HS-27A (cell line): Measurements from ENCODE around the gene OIP5.
"Not testable (repeated sequence)": the region's sequence is repeated elsewhere in the genome, so short reads cannot be mapped to it uniquely, and the experiment has no call there.

Experiments used
- DNase-seq: peaks from one replicate; pipeline ENCODE4 v3.0.0-alpha.2; 2012; ENCODE audit warnings: low read depth, missing footprints

Gene OIP5

DNA sequence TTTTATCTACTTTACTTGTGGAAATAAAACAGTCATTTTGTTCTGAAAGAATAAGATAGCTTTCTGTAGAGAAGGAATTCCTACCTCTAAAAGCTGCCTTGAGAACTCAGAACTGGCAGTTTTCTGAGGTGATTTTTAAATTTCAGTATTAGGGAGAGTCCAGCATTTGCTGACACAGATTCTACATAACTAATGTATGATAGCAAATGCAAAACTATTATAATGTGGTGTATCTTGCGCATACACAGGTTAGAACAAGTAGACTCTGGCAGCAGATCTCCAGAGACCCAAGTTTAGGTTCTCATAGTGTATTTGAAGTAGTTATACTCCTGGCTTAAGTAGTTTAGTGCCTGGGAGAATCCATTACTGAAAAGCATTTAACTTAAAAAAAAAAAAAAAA, 30.8 kb downstream of the OIP5 start:
- no peak for DNase-seq

DNA sequence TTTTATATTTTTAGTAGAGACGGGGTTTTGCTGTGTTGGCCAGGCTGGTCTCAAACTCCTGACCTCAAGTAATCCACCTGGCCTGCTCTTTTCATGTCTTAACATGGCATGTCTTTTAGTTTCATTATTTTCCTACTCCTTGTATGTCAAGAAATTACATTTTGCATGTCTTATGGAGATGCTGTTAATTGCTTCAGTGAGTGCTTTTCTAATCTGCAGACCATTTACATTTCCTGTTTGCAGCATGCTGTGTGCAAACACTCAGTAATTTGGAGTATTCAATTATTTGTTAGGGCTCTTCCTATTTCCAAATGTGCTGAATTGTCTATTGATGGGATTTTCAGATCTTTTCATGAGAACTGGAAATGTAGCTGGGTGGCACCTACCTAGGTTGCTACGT, 31.3 kb downstream of the OIP5 start:
- DNase-seq = not testable (repeated sequence)

DNA sequence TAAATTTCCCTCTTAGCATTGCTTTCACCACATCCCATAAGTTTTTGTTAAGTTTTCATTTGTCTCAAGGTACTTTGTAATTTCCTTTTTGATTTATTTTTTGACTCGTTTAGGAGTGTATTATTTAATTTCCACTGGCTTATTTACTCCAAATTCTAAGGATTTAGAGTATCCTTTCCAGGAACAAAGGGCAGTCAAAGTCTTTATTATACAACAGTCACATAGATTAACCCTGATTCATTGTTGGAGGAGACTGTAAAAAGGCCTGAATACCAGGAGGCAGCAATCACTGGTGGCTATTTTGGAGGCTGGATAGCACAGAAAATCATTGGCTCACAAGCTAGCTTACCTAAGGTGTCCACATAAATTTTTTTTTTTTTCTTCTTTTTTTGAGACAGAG, 39.9 kb downstream of the OIP5 start:
- DNase-seq = no peak

DNA sequence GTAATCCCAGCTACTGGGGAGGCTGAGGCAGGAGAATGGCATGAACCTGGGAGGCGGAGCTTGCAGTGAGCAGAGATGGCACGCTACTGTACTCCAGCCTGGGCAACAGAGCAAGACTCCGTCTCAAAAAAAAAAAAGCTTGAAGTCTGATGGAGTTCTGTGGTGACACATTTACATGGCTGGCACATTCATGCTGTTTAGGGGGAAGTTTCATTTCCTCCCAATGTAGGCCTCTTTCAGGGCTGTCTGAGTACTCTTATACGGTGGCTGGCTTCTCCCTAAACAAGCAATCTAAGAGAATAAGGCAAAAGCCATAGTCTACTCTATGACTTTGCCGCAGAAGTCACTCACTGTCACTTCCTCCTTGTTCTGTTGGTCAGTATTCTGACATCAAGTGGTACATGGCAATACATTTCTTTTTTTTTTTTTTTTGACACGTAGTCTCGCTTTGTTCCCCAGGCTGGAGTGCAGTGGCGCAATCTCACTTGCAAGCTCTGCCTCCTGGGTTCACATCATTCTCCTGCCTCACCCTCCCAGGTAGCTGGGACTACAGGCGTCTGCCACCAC, 41.2 kb downstream of the OIP5 start:
- DNase-seq = no peak

DNA sequence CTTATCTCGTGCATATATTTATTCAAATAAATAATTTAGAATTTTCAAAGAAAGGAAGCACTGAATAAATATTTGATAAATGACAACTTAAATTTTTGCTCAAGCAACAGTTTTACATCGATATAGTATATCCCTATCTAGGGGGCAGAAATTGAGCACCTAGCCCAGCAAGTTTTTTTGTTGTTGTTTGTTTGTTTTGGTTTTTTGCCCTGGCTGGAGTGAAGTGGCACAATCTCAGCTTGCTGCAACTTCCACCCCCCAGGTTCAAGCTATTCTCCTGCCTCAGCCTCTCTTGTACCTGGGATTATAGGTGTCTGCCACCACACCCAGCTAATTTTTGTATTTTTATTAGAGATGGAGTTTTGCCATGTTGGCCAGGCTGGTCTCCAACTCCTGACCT, 42.4 kb downstream of the OIP5 start:
- DNase-seq = no peak

DNA sequence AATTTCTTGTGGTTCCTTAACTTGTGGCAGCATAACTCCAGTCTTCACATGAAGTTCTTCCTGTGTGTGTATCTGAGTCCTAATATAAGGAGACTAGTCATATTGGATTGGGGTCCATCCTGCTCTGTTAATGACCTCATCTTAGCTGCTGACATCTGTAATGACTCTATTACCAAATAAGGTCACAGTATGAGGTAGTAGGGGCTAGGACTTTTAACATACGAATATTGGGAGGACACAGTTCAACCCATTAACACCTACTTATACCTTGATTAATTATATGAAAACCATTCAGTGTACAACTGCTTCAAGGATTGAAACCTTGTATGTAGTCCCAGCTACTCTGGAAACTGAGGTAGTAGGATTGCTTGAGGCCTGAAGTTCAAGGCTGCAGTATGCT, 43.9 kb downstream of the OIP5 start:
- DNase-seq = no peak

DNA sequence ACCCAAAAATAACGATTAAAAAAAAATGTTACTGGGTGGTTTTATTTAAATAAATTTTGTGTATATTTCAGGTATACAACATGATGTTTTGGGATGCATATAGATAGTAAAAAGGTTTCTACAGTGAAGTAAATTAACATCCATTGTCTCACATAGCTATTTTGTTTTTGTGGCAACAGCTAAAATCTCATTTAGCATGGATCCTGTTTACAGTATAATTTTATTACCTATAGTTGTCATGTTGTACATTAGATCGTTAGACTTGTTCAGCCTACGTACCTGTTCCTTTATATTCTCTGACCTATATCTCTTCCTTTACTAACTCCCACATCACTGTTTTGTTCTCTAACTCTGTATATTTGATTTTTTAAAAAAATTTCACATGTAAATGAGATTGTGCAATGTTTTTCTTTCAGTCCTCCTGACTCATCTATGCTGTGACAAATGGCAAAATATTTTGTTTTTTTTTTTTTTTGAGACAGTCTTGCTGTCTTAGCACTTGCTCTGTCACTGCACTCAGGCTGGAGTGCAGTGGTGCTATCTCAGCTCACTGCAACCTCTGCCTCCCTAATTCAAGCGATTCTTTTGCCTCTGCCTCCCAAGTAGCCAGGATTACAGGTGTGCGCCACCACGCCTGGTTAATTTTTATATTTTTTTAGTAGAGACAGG, 45.6 kb downstream of the OIP5 start:
- DNase-seq = no peak

DNA sequence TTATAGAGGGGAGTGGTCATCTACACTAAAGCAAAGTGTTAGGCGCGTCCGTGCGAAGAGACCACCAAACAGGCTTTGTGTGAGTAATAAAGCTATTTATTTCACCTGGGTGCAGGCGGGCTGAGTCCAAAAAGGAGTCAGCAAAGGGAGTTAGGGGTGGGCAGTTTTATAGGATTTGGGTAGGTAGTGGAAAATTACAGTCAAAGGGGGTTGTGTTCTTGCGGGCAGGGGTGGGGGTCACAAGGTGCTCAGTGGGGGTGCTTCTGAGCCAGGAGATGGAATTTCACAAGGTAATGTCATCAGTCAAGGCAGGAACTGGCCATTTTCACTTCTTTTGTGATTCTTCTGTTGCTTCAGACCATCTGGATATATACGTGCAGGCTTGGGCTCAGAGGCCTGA, 47.1 kb downstream of the OIP5 start:
- DNase-seq = no peak

DNA sequence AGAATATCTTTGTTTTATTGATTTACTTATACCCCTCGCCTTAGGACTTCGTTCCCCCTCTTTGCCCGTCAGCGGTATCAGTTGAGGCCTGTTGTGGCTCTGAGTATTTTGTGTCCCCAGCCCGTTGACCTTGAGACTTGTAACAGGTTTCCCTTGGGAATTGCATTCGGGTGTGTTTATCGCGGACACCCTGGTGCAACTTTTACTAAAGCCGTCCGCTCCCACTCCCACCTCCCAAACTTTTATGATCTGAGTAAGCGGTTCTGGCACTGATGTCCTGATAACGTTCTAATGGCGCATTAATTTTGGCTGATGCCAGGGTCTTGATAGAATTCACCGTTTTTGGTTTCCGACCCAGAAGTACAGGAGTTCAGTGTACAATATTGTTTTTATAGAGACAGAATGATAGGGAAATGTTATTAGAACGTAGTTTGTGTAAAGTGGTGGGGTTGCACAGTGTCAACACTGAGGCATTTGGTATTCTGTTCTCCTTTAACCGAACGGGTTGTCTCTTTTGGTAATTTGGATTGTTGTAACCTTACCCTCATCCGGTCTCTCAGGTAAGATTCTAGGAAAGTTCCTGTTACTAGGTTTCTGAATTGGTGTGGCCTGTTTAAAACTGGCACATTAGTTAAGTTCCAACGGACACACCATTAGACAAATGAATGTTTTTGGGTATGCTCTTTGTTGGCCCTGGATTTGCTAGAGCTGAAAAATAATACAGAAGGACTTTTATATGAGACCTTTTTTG, 47.8 kb downstream of the OIP5 start:
- DNase-seq = no peak

DNA sequence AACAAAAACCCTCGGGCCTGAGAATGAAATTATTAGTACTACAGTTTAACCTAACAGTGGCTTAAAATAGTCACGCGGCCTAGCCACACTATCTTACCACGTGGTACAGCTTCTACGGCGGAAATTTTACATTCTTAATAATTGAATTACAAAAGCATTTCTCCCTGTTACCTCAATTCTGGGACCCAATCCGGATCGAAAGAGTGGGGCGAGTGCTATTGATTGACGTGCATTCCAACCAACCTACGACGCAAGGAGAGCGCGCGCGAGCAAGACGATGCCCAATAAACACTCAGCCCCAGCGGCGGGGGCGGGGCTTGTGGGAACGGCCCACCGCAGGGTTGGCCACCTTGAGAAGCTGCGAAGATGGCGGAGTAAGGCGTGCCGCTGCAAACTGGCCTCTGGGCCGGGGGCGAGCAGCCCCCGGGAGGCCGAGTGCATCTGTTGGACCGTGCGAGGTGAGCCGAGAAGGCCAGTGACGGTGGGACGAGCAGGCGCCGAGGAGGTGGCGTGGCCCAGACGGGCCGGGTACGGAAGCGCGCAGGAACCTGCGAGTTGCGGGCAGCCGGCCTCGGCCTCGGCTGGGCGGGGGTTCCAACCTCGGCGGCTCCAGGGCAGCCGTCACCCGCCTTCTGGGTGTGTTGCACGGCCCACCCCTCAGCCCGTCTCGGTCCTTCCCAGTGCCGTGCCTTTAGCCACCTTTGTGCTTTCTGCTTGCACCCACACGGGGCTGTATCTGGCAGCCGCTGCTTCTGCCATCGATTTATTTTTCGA, 48.6 kb downstream of the OIP5 start:
- peak; percentile 97 for DNase-seq

DNA sequence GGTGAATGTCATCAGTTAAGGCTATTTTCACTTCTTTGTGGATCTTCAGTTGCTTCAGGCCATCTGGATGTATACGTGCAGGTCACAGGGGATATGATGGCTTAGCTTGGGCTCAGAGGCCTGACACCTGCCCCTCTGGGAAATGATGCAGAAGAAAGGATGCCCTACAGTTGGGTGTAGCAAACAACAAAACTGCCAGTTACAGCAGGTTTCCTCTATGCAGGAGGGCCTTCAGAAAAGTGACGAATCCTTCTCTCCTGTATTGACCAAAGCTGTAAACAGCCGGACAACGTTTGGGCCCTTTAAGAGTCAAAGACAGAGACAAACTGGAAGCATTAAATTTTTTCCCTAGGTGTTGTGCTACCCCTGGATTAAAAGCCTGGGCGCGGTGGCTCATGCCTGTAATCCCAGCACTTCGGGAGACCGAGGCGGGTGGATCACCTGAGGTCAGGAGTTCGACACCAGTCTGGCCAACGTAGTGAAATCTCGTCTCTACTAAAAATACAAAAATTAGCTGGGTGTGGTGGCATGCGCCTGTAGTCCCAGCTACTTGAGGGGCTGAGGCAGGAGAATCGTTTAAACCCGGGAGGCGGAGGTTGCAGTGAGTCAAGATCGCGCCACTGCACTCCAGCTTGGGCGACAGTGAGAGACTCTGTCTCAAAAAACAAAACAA, 49.3 kb downstream of the OIP5 start:
- DNase-seq = not testable (repeated sequence)

DNA sequence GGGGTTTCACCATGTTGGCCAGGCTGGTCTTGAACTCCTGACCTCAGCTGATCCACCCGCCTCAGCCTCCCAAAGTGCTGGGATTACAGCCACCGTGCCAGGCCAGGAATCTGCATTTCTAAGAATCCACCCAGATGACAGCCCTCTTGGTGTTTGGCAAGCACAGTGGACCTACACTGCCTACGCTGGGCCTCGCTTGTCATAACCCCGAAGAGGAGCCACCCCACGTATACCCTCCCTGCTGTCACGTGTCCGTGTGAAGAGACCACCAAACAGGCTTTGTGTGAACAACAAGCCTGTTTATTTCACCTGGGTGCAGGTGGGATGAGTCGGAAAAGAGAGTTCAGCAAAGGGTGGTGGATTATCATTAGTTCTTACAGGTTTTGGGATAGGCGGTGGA, 50.0 kb downstream of the OIP5 start:
- not testable (repeated sequence) for DNase-seq

DNA sequence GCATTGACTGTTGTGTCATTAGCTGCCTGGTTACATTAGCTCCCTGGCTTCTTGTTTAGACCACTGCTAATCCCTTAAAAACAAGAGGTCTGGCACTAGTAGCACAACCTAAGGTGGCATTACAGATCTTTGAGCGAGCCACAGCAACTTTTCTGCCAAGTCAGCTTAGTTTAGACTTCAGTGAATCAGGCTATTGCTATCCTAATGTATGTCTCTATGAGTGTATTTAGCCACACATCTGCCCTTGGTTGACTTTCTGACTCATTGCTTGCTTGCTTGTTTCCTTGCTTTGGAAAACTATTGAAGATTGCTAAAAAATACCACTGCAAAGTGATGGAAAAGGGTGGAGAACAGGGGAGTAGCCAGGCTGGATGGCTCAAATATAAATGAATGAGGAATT, 51.2 kb downstream of the OIP5 start:
- DNase-seq = peak; percentile 31

DNA sequence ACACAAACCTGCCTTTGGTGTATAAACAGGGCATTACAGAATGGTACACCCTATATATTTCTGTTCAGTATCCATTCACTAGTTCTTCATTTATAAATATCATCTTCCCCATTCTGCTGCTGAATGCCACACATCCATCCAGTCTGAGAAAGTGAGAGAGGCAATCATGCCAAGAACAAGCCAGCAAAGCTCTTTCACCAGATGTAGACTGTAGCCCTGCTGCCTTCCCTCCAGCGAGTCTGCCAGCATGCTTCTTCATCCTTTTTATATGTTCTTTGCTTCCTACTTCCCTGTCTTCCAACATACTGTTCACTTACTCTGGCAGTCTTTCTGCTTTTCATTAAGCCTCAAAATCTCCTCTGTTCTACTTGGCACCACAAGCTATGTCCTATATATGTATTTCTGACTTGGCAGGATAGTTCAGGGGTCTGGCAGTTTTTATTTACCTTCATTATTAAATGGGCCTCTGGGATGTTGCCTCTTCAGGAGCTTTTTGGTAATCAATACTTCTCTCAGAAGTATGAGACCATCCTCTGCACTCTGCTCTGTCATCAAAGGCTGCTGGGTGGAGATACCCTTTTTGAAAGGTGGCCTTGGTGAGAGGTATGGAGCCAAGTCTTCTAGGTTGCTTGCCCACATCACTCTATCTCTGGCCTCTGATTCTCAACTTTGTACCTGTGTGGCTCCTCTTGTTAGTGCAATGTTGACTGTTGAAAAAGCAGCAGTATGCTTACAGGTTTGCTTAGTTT, 52.7 kb downstream of the OIP5 start:
- DNase-seq = no peak

DNA sequence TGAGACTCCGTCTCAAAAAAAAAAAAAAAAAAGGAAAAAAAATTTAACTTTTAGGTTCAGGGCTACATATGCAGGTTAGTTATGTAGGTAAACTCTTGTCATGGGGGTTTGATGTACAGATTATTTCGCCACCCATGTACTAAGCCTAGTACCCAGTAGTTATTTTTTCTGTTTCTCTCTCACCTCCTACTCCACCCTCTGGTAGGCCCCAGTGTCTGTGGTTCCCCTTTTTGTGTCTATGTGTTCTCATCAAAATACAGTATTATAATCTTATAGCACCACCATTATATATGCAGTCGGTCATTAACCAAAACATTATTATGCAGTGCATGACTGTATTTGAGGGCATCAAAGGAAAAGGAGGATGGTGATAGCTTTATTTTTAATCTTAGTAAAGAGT, 54.1 kb downstream of the OIP5 start:
- DNase-seq = no peak

DNA sequence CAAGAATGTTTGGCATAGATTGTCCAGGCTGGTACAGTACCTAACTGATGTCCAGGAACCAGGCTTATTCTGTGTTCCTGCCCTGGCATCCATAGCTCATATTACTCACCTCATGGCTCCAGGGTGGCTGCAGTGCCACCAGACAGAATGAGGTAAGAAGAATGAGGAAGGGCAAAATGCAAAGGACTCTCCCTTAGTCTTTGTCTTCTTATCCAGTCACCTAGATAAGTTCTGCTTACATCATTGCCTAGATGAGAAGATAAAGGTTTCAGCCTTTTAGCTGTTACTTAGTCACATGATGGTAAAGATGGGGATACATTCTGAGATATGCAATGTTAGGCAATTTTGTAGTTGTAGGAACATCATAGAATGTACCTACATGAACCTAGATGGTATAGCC, 55.6 kb downstream of the OIP5 start:
- DNase-seq = no peak

DNA sequence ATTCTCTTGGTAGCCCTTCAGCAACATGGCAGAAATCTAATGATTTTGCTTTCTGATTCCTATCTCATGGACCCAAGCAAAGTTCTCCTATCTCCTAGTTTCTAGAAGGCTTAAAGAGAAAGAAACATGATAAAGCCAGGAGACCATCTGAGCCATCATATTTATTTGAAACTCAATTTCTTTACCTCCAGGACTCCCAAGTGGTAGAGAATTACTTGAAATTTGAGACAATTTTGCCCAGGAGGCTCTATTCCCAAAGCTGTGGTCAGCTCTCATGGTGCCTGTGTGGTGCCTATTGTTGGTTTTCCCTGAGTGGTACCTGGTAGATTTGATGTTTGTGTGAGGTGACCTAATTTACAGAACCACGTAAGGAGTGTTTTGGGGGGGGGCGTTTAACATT, 62.5 kb downstream of the OIP5 start:
- DNase-seq = no peak

DNA sequence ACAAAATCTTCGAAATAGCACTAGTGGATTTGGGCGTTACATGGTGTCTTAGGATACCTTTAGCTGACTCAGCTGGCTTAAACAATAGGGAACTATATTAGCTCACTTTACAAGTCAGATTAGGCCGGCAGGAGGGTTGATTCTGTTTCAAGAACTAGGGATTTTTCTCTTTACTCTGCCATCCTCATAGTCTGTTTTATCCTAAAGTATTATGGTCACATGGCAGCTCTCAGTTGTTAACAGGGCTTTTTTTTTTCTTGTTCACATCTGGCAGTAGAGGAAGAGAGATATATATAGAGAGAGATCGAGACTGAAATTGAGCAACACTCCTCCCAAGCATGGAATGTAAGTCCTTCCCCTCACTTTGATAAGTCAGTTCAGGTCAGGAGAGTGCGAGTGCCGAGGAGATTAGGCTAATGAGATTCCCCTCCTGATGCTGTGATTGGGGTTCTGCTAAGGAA, 68.5 kb downstream of the OIP5 start:
- no peak for DNase-seq

DNA sequence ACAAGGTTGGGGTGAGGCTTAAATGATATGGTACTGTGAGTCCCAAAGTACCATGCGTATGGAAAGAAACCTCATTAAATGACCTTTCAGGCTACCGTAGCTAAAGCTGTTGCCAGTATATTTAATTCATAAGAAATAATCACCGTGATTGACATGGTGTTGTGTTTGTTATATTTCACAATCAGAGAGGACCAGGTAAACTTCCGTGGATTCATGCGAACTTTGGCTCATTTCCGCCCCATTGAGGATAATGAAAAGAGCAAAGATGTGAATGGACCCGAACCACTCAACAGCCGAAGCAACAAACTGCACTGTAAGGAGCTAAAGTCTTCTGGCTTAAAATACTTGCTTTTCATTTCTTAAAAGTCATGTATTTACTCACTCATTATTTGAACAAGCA, 69.8 kb downstream of the OIP5 start:
- DNase-seq = no peak

DNA sequence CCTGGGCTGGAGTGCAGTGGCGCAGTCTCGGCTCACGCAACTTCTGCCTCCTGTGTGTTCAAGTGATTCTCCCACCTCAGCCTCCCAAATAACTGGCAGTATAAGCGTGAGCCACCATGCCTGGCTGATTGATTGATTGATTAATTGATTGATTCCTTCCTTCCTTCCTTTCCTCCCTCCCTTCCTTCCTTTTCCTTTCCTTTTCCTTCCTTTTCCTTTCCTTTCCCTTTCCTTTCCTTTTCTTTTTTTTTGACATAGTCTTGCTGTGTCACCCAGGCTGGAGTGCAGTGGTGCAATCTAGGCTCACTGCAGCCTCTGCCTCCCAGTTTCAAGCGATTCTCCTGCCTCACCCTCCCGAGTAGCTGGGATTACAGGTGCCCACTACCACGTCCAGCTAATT, 71.5 kb downstream of the OIP5 start:
- DNase-seq = not testable (repeated sequence)

DNA sequence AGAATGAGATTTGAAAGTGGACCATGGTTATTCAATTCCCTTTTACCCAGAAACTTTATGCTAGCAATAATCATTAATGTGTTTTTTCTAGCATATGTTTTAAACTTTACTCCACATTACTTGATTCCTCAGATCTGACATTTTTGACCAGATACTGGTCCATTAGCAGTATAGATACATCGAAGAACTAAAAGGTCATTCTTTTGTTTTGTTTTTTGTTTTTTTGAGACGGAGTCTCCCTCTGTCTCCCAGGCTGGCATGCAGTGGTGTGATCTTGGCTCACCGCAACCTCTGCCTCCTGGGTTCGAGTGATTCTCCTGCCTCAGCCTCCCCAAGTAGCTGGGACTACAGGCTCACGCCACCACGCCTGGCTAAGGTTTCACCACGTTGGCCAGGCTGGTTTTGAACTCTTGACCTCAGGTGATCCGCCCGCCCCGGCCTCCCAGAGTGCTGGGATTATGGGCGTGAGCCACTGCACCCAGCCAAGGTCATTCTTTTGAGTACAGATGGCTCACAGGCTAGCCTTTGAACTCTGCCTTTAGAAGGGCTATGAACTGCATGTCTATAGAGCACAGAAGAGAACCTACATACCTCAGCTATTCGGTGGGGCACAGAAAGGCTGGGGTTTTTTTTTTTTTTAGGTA, 72.7 kb downstream of the OIP5 start:
- DNase-seq = no peak
